HG03378 (cell line): ENCODE data around the gene VAMP5.
"Not testable (repeated sequence)": the region's sequence is repeated elsewhere in the genome, so short reads cannot be mapped to it uniquely, and the experiment has no call there.

Experiments
- ATAC-seq: cut with Tn5 transposase; IDR thresholded peaks from one replicate; pipeline ENCODE4 v1.9.1; 2021; ENCODE audit warnings: mild to moderate bottlenecking, moderate library complexity; ENCODE audit not compliant: unreplicated experiment

The VAMP5 gene

GRCh38 chr2:85549826-85550225, 34.4 kb upstream of the VAMP5 start:
- no peak for ATAC-seq

GRCh38 chr2:85550486-85550885, 33.7 kb upstream of the VAMP5 start:
- no peak for ATAC-seq

- ATAC-seq = peak; percentile 63
Measured at GRCh38 chr2:85551698-85552678, 32.2 kb upstream of the VAMP5 start.

GRCh38 chr2:85553184-85553583, 31.0 kb upstream of the VAMP5 start:
- no peak for ATAC-seq

GRCh38 chr2:85554980-85555612, 29.1 kb upstream of the VAMP5 start:
- ATAC-seq = no peak

GRCh38 chr2:85557130-85557529, 27.1 kb upstream of the VAMP5 start:
- no peak for ATAC-seq

GRCh38 chr2:85558160-85558559, 26.1 kb upstream of the VAMP5 start:
- ATAC-seq = no peak

- ATAC-seq = not testable (repeated sequence)
Measured at GRCh38 chr2:85560403-85560726, 23.9 kb upstream of the VAMP5 start.

- peak; percentile 8 for ATAC-seq
Measured at GRCh38 chr2:85560812-85561279, 23.4 kb upstream of the VAMP5 start.

GRCh38 chr2:85561280-85562212, 22.7 kb upstream of the VAMP5 start, which contains the start of gene GGCX:
GGCX (minus strand) TSS chr2:85561493; CDS start chr2:85561428, 65 bp downstream.
- ATAC-seq = peak; percentile 69

- peak; percentile 54 for ATAC-seq
Measured at GRCh38 chr2:85564144-85564563, 20.1 kb upstream of the VAMP5 start.

- ATAC-seq = no peak
Measured at GRCh38 chr2:85566265-85566664, 18.0 kb upstream of the VAMP5 start.

- ATAC-seq = no peak
Measured at GRCh38 chr2:85575739-85576138, 8.5 kb upstream of the VAMP5 start.

- no peak for ATAC-seq
Measured at GRCh38 chr2:85577063-85577385, 7.2 kb upstream of the VAMP5 start.

- ATAC-seq = no peak
Measured at GRCh38 chr2:85577386-85578242, 6.6 kb upstream of the VAMP5 start, which contains the start of gene VAMP8. VAMP8 (plus strand) TSS chr2:85577586; CDS start chr2:85577647, 61 bp downstream.

- ATAC-seq = no peak
Measured at GRCh38 chr2:85578243-85579180, 5.7 kb upstream of the VAMP5 start.

- ATAC-seq = no peak
Measured at GRCh38 chr2:85579266-85579935, 4.8 kb upstream of the VAMP5 start.

- no peak for ATAC-seq
Measured at GRCh38 chr2:85580206-85580605, 4.0 kb upstream of the VAMP5 start.
